Measurements from ENCODE around the gene KAZN. TPM values are rescaled to one million over a fixed set of nuclear protein-coding genes. Genes with fewer than 3 reads are reported as not detected.

The KAZN gene
- total RNA-seq, 1 donor from 2014 or later = 33.5 TPM

- Histone ChIP-seq H3K27ac (no peak overlapping the region), H3K4me1 (peaks cover 23% of the 10 kb centered on the region), H3K36me3 (no peaks in the 10 kb centered on the region), H3K27me3 (no peaks in the 10 kb centered on the region), H3K4me3 (no peak overlapping the region), H3K9me3 (no peaks in the 10 kb centered on the region)
- TF ChIP-seq, protein P1, sequence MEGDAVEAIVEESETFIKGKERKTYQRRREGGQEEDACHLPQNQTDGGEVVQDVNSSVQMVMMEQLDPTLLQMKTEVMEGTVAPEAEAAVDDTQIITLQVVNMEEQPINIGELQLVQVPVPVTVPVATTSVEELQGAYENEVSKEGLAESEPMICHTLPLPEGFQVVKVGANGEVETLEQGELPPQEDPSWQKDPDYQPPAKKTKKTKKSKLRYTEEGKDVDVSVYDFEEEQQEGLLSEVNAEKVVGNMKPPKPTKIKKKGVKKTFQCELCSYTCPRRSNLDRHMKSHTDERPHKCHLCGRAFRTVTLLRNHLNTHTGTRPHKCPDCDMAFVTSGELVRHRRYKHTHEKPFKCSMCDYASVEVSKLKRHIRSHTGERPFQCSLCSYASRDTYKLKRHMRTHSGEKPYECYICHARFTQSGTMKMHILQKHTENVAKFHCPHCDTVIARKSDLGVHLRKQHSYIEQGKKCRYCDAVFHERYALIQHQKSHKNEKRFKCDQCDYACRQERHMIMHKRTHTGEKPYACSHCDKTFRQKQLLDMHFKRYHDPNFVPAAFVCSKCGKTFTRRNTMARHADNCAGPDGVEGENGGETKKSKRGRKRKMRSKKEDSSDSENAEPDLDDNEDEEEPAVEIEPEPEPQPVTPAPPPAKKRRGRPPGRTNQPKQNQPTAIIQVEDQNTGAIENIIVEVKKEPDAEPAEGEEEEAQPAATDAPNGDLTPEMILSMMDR (IDR thresholded peaks at IDR 0.05) = no peak
- no peak for DNase-seq
- intact Hi-C loops (cut with DNase I) = no loop called here
- ATAC-seq = peak; percentile 38
These were observed 562.1 kb downstream of the KAZN start for GRCh38 chr1:15160626-15161025.

DNA sequence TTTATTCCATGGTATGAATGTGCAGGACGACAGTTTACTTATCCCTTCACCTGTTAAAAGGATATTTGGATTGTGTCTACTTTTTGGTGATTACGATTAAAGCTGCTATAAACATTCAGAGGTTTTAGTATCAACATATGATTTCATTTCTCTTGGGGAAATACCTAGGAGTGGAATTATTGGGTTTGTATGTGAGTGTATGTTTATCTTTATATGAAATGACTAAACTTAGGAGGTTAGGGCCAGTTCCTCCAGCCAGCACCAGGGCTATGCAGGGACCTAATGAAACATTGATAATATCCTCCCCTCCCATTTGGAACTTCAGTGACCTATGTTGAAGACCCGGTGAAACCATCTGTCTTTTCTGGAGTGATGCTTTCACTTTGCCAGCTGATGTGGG, 568.9 kb downstream of the KAZN start:
- DNase-seq (no peak), ATAC-seq (no peak)
- TF ChIP-seq, protein P1 (IDR thresholded peaks at IDR 0.05) = no peak
- no peaks in the 10 kb centered on the region for H3K36me3 ChIP-seq
- H3K4me3 ChIP-seq = no peak overlapping the region
- peaks cover 16% of the 10 kb centered on the region for H3K4me1 ChIP-seq
- H3K27me3 ChIP-seq = no peaks in the 10 kb centered on the region
- no peak overlapping the region for H3K27ac ChIP-seq
- intact Hi-C loops (cut with DNase I) = no loop called here
- no peaks in the 10 kb centered on the region for H3K9me3 ChIP-seq

Data from upper lobe of right lung (tissue), 1 donor.